H1 (cell line): Measurements from ENCODE around the gene TSC22D4. TPM values are rescaled to one million over a fixed set of nuclear protein-coding genes. Genes with fewer than 3 reads are reported as not detected.
A peak's percentile ranks its signal among the peaks of the same experiment; 100 is the strongest.

Experiments used
- CTCF ChIA-PET: fragments of 300-600 bp; sonication (Branson Sonifier 250); formaldehyde crosslinking; loops from one replicate; lab custom pipeline; 2021; ENCODE audit not compliant: partially characterized antibody; lab: Charles Lee
- POLR2A ChIA-PET: fragments of 300-600 bp; sonication (Branson Sonifier 250); formaldehyde crosslinking; loops from one replicate; lab custom pipeline; 2021; ENCODE audit warnings: inconsistent platforms; ENCODE audit not compliant: partially characterized antibody; lab: Charles Lee
- DNase-seq, 2 experiments: peaks; one replicate each; pipeline versions ENCODE4 v3.0.0 to v3.0.0-alpha.2; 2010 to 2022; ENCODE audit warnings: low spot score in 2 of 2, low read depth in 1 of 2, mixed read lengths in 1 of 2
- FAIRE-seq: peaks from 2 replicates; lab custom pipeline; 2011; peaks lifted over from hg19 to GRCh38; lab: Jason Lieb, UNC
- H2AFZ ChIP-seq: 2 replicates; pipeline ENCODE4 v1.8.1; 2012; ENCODE audit warnings: low read length, inconsistent platforms
- H2AK5ac ChIP-seq: 2 replicates; pipeline ENCODE4 v1.6.1; 2013; ENCODE audit warnings: low read depth, low read length
- H2BK120ac ChIP-seq: replicated peaks from 2 replicates; pipeline ENCODE3; 2013; ENCODE audit warnings: low read depth, low read length, inconsistent platforms
- H2BK12ac ChIP-seq: 2 replicates; pipeline ENCODE4 v1.6.1; 2013; ENCODE audit warnings: low read depth, low read length
- H2BK15ac ChIP-seq: 2 replicates; pipeline ENCODE4 v1.6.1; 2013; ENCODE audit warnings: low read length
- H2BK20ac ChIP-seq: 2 replicates; pipeline ENCODE4 v1.6.1; 2013; ENCODE audit warnings: low read length
- H2BK5ac ChIP-seq: 2 replicates; pipeline ENCODE4 v1.6.1; 2013; ENCODE audit warnings: low read depth, low read length
- H3K14ac ChIP-seq: 2 replicates; pipeline ENCODE4 v1.6.1; 2013; ENCODE audit warnings: inconsistent platforms; ENCODE audit not compliant: insufficient read length
- H3K18ac ChIP-seq: 2 replicates; pipeline ENCODE4 v1.6.1; 2013; ENCODE audit warnings: low read length; ENCODE audit errors: extremely low read depth
- H3K23ac ChIP-seq: 2 replicates; pipeline ENCODE4 v1.6.1; 2013; ENCODE audit warnings: inconsistent platforms; ENCODE audit not compliant: insufficient read length
- H3K23me2 ChIP-seq: 2 replicates; pipeline ENCODE4 v1.6.1; 2013; ENCODE audit warnings: low read depth, low read length
- H3K27ac ChIP-seq: 2 replicates; pipeline ENCODE4 v1.6.1; 2011; ENCODE audit warnings: low read depth, low read length, inconsistent platforms
- H3K27me3 ChIP-seq, 4 experiments: replicated peaks in 1 of 4; 1 replicate in 1 of 4; 2 replicates in 3 of 4; pipeline versions ENCODE4 v1.6.1 to v1.8.1; 2011 to 2013; ENCODE audit warnings: low read length in 3 of 4, mild to moderate bottlenecking in 3 of 4, inconsistent platforms in 2 of 4, mixed read lengths in 2 of 4, moderate library complexity in 1 of 4; ENCODE audit not compliant: control insufficient read depth in 3 of 4, insufficient read depth in 3 of 4; ENCODE audit errors: extremely low read depth in 1 of 4
- H3K36me3 ChIP-seq, 4 experiments: 2 replicates each; pipeline versions ENCODE4 v1.6.1 to v1.8.1; 2011 to 2013; ENCODE audit warnings: mild to moderate bottlenecking in 4 of 4, low read length in 3 of 4, moderate library complexity in 2 of 4, control low read depth in 1 of 4, inconsistent platforms in 1 of 4; ENCODE audit not compliant: insufficient read depth in 4 of 4, control insufficient read depth in 2 of 4
- H3K4ac ChIP-seq: replicated peaks from 2 replicates; pipeline ENCODE3; 2013; ENCODE audit warnings: low read length, low read depth, mixed read lengths, inconsistent platforms; ENCODE audit not compliant: insufficient read length
- H3K4me1 ChIP-seq, 4 experiments: replicated peaks in 1 of 4; 1 replicate in 1 of 4; 2 replicates in 3 of 4; pipeline versions ENCODE4 v1.6.1 to v1.8.1; 2011 to 2013; ENCODE audit warnings: low read length in 3 of 4, inconsistent platforms in 2 of 4, mixed read lengths in 1 of 4; ENCODE audit not compliant: insufficient read depth in 4 of 4, control insufficient read depth in 3 of 4
- H3K4me2 ChIP-seq, 2 experiments: 2 replicates each; pipeline versions ENCODE4 v1.6.1 to v1.8.1; 2011 to 2013; ENCODE audit warnings: low read depth in 2 of 2, low read length in 2 of 2, control low read depth in 1 of 2, inconsistent platforms in 1 of 2, mild to moderate bottlenecking in 1 of 2; ENCODE audit not compliant: insufficient read depth in 1 of 2
- H3K4me3 ChIP-seq, 4 experiments: fragments of 200-600, 300-600 bp in 1 of 4; sonication (generic), shearing (Covaris generic), sonication (Bioruptor Twin) in 1 of 4; 2 replicates each; pipeline versions ENCODE4 v1.5.1 to v1.8.1; 2011 to 2016; ENCODE audit warnings: low read length in 4 of 4, low read depth in 3 of 4, control low read depth in 2 of 4, inconsistent platforms in 2 of 4, mild to moderate bottlenecking in 2 of 4, mixed read lengths in 1 of 4, moderate library complexity in 1 of 4; ENCODE audit not compliant: insufficient read depth in 2 of 4; ENCODE audit errors: extremely low read depth in 1 of 4
- H3K56ac ChIP-seq: replicated peaks from 2 replicates; pipeline ENCODE3; 2013; ENCODE audit warnings: low read depth, mild to moderate bottlenecking, mixed read lengths, low read length, inconsistent platforms; ENCODE audit not compliant: insufficient read length
- H3K79me1 ChIP-seq: 2 replicates; pipeline ENCODE4 v1.6.1; 2013; ENCODE audit warnings: low read depth, low read length, control low read depth
- H3K79me2 ChIP-seq, 2 experiments: 2 replicates each; pipeline versions ENCODE4 v1.6.1 to v1.8.1; 2012 to 2013; ENCODE audit warnings: low read length in 2 of 2, mild to moderate bottlenecking in 2 of 2, inconsistent platforms in 1 of 2; ENCODE audit not compliant: insufficient read depth in 2 of 2, control insufficient read depth in 1 of 2
- H3K9ac ChIP-seq, 4 experiments: replicated peaks in 1 of 4; 1 replicate in 1 of 4; 2 replicates in 3 of 4; pipeline versions ENCODE4 v1.6.1 to v1.8.1; 2011 to 2013; ENCODE audit warnings: low read depth in 3 of 4, low read length in 3 of 4, control low read depth in 2 of 4, mild to moderate bottlenecking in 2 of 4, moderate library complexity in 2 of 4, inconsistent platforms in 1 of 4; ENCODE audit errors: extremely low read depth in 1 of 4
- H3K9me3 ChIP-seq, 2 experiments: 2 replicates each; pipeline versions ENCODE4 v1.6.1 to v1.8.1; 2012 to 2013; ENCODE audit warnings: mild to moderate bottlenecking in 2 of 2, moderate library complexity in 2 of 2, control low read depth in 1 of 2, inconsistent platforms in 1 of 2, low read depth in 1 of 2, low read length in 1 of 2, mixed read lengths in 1 of 2; ENCODE audit not compliant: insufficient read depth in 2 of 2
- H4K20me1 ChIP-seq, 2 experiments: replicated peaks in 1 of 2; 2 replicates each; pipeline versions ENCODE3 to v1.8.1; 2011 to 2013; ENCODE audit warnings: inconsistent platforms in 2 of 2, low read length in 2 of 2, mild to moderate bottlenecking in 1 of 2; ENCODE audit not compliant: insufficient read depth in 2 of 2, control insufficient read depth in 1 of 2
- H4K5ac ChIP-seq: 2 replicates; pipeline ENCODE4 v1.6.1; 2013; ENCODE audit warnings: low read length, low read depth, mixed read lengths, inconsistent platforms; ENCODE audit not compliant: insufficient read length
- H4K8ac ChIP-seq: 2 replicates; pipeline ENCODE4 v1.8.0; 2013; ENCODE audit warnings: mild to moderate bottlenecking, moderate library complexity, low read length, inconsistent platforms; ENCODE audit not compliant: insufficient read depth; ENCODE audit errors: extremely low read depth
- H4K91ac ChIP-seq: replicated peaks from 2 replicates; pipeline ENCODE3; 2013; ENCODE audit warnings: low read length, mixed read lengths, inconsistent platforms; ENCODE audit not compliant: insufficient read length
- GTF2F1 ChIP-seq: IDR thresholded peaks from 2 replicates; pipeline ENCODE4 v1.6.1; 2012; ENCODE audit warnings: low read depth, low read length, improper control_type of control experiment, borderline replicate concordance
- KDM1A ChIP-seq: fragments of 200-600, 300-600 bp; sonication (generic); IDR thresholded peaks from 2 replicates; pipeline ENCODE4 v1.7.1; 2016; ENCODE audit warnings: mild to moderate bottlenecking, low read length, borderline replicate concordance
- WGBS, 2 experiments: shearing (Covaris generic) in 1 of 2; methylation state at CpG; one replicate each; pipeline versions ENCODE4 v1.1.6 to v1.1.7; 2013 to 2015; ENCODE audit warnings: low lambda C conversion rate in 2 of 2, mixed read lengths in 2 of 2, inconsistent platforms in 1 of 2, low coverage in 1 of 2, missing lambda C conversion rate in 1 of 2; ENCODE audit not compliant: insufficient replicate concordance in 2 of 2, insufficient coverage in 1 of 2, insufficient read length in 1 of 2; ENCODE audit errors: extremely low coverage in 1 of 2, missing lambda C conversion rate in 1 of 2; 5-methylcytosine and 5-hydroxymethylcytosine counted together
- polyA plus RNA-seq, 7 experiments: library from polyadenylated mRNA; depleted of rRNA in 3 of 7; stranded (reverse) in 5 of 7; unstranded in 2 of 7; fragments of >200 nt in 5 of 7; fragments of 200-250 nt in 2 of 7; gene quantifications; 1 replicate in 5 of 7; 2 replicates in 1 of 7; 4 replicates in 1 of 7; pipeline versions ENCODE4 v1.2.1 to v1.2.3, GENCODE V29; 2011 to 2013; ENCODE audit warnings: missing spikeins in 2 of 7, mixed read lengths in 2 of 7
- total RNA-seq: library from RNA; stranded (reverse); fragmentation: NEBNext Ultra II Directional; extraction: Animal tissue kit (Norgen Biotek cat#: 25700); gene quantifications from 2 replicates; pipeline ENCODE4 v1.2.1, GENCODE V29; 2021

The TSC22D4 gene
- total and polyA plus RNA-seq, 2 of the 8 experiments (the other 6 are each of a cell fraction or from before 2014, with no cell fraction given) = 13.2 to 20.3 TPM

- DNase-seq (no peak), FAIRE-seq (no peak)
- no peak overlapping the region for H3K4ac ChIP-seq
- H4K20me1 ChIP-seq = no peaks in the 10 kb centered on the region
- no peak overlapping the region for H4K5ac ChIP-seq
- no peak overlapping the region for H2BK20ac ChIP-seq
- H3K18ac ChIP-seq = peak overlapping the region; percentile 38; the same call in 1 of the 2 replicates
- H3K79me2 ChIP-seq = no peaks in the 10 kb centered on the region; a peak in 1 of 4 replicates
- no peak overlapping the region for H2BK12ac ChIP-seq
- H3K9ac ChIP-seq = no peak overlapping the region
- 0 out of 2 replicates have a peak overlapping the region, but pooled peaks have one; percentile 25 for H2BK15ac ChIP-seq
- no peaks in the 10 kb centered on the region for H3K79me1 ChIP-seq
- H3K9me3 ChIP-seq = no peaks in the 10 kb centered on the region
- ChIA-PET POLR2A (interaction anchor here (1.4 to 1.7 kb wide), 3 partner anchors 10 to 88 kb away, joined by 3 to 5 read pairs (median 4); no protein-coding TSS in a partner anchor), CTCF (interaction anchor here (0.5 to 11.3 kb wide), 23 partner anchors 9 to 159 kb away, joined by 3 to 152 read pairs (median 4); partner anchors contain the start of genes MOSPD3 and SPACDR)
- no peak overlapping the region for H3K56ac ChIP-seq
- H3K4me1 ChIP-seq = peaks cover 0 to 10% (median 7%) of the 10 kb centered on the region in 4 experiments; a peak in 6 of 7 replicates
- H2BK120ac ChIP-seq = no peak overlapping the region
- H3K14ac ChIP-seq = no peak overlapping the region
- H3K4me3 ChIP-seq = peak overlapping the region; percentile 18 to 80 (median 72)
- no peaks in the 10 kb centered on the region; a peak in 1 of 8 replicates for H3K36me3 ChIP-seq
- H3K27me3 ChIP-seq = no peaks in the 10 kb centered on the region
- H4K91ac ChIP-seq = no peak overlapping the region
- H3K23me2 ChIP-seq = peaks cover 11% of the 10 kb centered on the region; the same call in 1 of the 2 replicates
- H4K8ac ChIP-seq = no peak overlapping the region
- 0 out of 2 replicates have a peak overlapping the region, but pooled peaks have one; percentile 1 for H2AFZ ChIP-seq
- H2AK5ac ChIP-seq = no peak overlapping the region
- peak overlapping the region; percentile 8 to 82; a peak in 3 of 4 replicates for H3K4me2 ChIP-seq
- no peak overlapping the region for H3K27ac ChIP-seq
- no peak overlapping the region for H2BK5ac ChIP-seq
- H3K23ac ChIP-seq = no peak overlapping the region
- 65% methylated on average over 14 of the region's 14 CpGs; no CpG with 5 or more reads in 1 of the 2 experiments for WGBS, 2 experiments
- TF ChIP-seq KDM1A (peak; percentile 86; the same call in 1 of the 2 replicates), GTF2F1 (no peak)
These were observed 3.7 kb upstream of the TSC22D4 start for GRCh38 chr7:100482728-100483089.
